Stimulated activated CD4-positive, alpha-beta T cell treated with anti-CD3 and anti-CD28 coated beads, Interleukin-1b, Interleukin-23, amount 100 ng/mL, for 4 hours (primary cell): ENCODE data around the gene CCDC57.
"Not testable (repeated sequence)": the region's sequence is repeated elsewhere in the genome, so short reads cannot be mapped to it uniquely, and the experiment has no call there.

Experiments
- DNase-seq, 2 donors: peaks; one replicate each; pipeline ENCODE4 v3.0.0-alpha.2; 2020; ENCODE audit warnings: low read depth in 2 of 2

CCDC57 gene

DNA sequence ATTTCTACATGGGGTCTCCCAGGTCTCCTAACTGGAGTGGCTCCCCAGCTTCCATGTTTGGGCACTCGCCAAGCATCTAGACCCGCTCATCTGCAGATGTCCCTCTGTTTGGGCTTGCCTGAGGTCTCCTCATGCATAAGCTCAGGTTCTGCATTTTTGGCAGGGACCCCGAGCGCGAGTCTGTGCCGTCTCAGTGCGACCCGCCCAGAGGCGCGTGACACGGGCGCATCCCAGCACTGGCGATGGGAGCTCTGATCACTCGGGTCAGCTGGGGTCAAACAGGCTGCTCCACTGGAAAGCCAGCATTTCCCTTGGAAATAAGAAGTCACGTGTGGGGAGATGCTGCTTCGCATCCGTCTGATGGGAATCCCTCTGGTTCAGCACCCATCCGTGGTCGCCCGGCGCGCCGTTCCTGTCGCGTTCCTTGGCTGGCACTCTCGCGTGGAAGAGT is 57.7 kb downstream of the CCDC57 start:
- no peak for DNase-seq

DNA sequence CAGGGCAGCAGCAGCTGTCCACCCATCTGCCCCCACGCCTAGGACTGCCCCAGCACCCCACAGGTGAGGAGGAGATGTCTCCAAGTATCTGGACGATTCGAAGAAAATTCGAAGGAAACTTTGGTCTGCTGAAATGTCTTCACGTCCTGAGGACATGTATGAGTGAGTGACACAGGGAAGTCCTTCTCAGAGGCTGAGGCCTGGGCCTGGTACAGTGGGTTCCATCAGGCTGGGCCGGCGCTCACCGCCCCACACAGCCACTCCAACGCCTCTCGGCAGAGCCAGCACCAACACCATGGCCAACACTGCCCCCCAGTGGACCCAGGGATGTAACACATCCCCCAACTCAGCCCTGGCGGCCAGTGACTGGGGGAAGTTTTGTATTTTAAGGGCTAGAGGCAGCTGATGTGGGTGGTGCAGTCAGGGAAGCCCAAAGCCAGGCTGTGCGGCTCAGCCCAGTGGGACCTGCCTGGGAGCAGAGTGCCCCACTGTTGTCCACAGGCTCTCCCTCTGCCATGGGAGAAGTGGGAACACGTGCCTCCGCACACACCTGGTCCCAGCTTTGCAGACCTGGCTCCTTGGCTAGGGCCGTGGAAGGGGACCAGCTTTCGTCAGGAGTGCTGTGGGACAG is 58.8 kb downstream of the CCDC57 start:
- DNase-seq: peak; percentile 78 to 79

DNA sequence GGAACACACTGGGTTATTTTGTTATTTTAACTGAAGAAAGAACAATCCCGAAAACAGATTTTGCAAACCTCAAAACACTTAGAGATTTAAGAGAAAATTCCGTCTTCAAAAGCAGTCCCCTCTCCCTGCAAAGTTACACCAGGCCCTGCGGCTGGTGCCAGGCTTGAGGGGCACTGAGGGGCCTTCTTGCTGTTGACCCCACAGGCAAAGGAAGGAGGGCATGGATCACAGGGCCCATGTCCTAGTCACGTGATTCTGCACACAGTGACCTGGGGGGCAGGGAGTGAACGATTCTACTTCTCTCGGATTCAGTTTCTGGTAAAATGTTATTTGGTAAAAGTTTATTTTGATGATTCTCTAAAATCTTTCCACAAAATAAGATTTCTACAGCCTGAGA is 59.3 kb downstream of the CCDC57 start:
- no peak for DNase-seq

DNA sequence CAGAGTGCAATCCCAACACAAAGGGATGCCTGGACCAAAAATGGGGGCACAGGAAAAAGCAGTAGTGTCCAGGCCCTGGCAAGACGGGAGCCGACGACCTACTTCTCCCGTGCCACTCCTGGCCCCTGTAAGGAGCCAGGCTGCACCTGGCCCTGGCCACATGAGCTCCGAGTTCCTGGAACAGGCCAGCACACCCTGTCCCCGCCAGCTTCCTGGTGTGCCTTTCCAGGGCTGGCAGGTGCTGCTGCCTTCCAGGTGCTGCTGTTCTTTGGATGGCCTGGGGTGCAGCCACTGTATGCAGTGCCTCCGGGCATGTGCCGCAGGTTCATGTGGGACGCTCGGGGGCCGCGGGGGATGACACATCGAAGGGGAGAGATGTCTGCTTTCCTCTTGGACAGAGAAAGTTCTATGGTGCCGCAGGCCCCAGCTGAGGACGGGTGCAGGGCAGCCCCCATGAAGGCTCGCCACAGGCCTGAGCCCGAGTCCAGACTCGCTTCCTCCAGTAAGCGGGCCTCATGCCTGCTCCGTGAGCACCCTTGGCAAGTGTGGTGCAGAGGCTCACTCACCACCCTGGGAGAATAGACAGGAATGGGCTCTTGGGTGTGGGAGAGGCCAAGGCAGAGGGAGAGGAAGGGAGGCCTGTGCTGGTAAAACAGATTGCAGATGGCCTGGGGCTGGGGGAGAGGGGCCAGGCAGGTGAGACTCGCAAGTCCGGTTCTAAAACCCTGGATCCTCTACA is 59.9 kb downstream of the CCDC57 start:
- DNase-seq: no peak

DNA sequence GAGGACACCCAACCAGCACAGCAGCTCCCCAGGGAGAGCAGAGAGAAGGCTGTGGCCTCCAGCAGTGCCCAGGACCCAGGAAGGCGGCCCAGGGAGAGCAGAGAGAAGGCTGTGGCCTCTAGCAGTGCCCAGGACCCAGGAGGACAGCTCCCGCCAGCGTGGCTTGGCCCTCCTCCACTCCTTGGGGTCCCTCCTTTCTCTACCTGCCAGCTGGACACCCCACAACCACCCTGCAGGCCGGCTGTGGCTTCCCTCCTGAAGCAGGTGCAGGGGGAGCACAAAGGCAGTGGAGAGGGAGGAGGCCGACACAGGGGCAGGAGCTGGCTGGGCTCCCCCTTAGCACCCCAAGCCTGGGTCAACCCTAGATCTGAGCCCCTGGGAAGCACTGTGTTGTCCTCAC is 60.5 kb downstream of the CCDC57 start:
- no peak for DNase-seq

DNA sequence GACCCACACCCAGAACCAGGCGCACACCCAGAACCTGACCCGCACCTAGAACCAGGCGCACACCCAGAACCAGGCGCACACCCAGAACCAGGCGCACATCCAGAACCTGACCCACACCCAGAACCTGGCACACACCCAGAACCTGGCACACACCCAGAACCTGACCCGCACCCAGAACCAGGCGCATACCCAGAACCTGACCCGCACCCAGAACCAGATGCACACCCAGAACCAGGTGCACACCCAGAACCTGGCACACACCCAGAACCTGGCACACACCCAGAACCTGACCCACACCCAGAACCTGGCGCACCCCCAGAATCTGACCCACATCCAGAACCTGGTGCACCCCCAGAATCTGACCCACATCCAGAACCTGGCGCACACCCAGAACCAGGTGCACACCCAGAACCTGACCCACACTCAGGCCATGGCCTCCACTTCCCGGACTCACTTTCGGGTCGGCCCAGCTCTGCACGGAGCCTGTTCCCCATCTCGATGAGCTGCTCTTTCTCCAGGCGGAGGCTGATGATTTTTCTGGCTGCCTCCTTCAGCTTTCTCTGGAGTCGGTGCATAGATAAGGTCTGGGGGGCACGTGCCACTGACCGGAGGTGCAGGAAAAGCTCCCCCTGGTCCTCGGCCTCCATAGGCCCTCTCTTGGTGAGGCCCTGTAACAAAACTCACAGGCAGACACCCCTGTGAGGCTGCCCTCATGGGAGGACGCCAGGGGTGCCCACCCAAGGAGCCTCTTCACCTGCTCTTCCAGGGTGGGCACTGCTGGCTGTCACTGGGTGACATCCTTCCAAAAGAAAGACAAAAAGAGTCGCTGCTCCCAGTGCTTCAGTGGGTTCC is 61.3 kb downstream of the CCDC57 start:
- no peak for DNase-seq

DNA sequence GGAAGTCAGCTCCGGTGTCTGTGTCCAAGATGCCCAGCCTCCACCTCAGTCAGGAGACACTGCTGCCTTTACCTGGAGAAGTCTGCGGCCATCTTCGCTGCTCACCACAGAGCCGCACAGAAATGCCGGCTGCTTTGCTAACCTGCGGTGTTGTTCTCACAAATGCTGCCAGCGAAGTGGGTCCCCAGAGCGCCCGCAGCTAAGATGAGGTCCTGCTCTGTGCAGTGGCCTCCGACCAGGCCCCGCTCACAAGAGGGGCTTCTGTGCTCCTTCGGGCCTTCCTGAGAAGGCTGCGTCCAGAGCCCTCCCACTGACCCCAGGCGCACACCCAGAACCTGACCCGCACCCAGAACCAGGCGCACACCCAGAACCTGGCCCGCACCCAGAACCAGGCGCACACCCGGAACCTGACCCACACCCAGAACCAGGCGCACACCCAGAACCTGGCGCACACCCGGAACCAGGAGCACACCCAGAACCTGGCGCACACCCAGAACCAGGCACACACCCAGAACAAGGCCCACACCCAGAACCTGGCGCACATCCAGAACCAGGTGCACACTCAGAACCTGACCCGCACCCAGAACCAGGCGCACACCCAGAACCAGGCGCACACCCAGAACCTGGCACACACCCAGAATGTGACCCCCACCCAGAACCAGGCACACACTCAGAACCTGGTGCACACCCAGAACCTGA is 63.1 kb downstream of the CCDC57 start:
- no peak for DNase-seq

DNA sequence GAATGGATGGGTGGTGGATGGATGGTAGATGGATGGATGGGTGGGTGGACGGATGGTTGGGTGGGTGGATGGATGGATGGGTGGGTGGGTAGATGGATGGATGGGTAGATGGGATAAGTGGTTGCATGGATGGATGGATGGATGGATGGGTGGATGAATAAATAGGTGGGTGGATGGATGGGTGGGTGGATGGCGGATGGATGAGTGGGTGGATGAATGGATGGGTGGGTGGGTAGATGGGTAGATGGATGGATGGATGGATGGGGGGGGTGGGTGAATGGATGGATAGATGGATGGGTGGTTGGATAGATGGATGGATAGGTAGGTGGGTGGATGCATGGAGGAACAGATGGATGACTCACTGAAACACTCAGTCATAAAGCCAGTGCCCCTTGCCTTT is 63.6 kb downstream of the CCDC57 start:
- no peak for DNase-seq

DNA sequence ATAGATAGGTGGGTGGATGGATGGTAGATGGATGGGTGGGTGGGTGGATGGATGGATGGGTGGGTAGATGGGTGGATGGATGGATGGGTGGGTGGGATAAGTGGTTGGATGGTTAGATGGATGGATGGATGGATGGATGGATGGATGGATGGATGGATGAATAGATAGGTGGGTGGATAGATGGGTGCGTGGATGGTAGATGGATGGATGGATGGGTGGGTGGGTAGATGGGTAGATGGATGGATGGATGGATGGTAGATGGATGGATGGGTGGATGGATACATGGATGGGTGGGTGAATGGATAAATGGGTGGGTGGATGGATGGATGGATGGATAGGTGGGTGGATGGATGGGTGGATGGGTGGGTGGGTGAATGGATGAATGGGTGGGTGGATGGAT is 64.6 kb downstream of the CCDC57 start:
- no peak for DNase-seq

DNA sequence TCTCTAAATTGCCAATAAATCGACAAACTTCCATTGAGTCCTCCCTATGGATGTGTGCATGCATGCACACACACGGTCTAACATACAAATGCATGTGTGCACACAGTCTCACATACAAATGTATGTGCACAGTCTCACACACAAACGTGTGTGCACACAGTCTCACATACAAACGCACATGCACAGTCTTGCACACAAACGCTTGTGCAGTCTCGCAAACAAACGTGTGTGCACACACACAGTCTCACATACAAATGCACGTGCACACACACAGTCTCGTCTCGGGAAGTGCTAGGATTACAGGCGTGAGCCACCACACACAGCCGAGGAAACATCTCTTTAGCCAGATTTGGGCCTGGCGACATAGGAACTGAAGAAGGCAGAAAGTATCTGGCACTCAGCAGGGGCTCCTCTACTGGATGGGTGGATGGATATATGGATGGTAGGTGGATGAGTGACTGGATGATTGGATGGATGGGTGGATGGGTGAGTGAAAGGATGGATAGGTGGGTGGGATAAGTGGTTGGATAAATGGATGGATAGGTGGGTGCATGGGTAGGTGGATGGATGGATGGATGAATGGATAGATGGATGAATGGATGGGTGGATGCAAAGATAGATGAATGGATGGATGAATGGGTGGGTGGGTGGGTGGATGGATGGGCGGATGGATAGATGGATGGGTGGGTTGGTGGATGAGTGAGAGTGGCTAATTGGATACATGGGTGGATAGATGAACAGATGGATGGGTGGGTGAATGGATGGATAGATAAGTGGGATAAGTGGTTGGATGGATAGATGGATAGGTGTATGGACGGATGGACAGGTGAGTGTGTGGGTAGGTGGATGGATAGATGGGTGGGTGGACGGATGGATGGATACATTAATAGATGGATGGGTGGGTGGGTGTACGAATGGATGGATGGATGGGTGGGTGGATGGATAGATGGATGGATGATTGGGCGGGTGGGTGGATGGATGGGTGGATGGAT is 65.7 kb downstream of the CCDC57 start:
- DNase-seq: no peak

DNA sequence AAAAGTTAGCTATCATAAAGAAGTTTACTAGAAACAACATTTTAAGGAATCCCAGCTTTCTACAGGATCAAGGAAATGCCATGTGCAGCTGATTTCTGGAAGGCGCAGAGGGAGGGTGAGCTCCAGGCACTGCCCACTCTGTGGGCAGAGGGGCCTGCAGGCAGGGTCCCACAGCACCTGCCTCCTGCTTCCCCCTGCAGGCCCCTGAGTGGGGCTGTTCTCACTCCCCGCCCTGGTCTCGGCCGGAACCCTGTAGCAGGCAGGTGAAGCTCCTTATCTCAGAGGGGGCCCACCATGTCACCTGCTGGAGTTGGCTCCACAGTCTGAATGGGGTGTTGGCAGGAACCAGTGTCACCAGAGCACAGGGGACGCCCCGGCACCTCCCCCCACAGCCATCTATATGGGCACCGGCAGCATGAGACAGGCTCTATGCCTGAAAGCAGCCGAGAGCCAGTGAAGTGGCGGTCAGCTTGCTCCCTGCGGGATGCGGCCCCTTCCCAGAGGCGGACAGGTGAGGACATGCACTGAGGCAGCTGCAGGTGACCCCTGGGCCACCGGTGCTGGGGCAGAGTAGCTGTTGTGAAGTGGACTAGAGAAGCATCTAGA is 67.0 kb downstream of the CCDC57 start:
- no peak for DNase-seq

DNA sequence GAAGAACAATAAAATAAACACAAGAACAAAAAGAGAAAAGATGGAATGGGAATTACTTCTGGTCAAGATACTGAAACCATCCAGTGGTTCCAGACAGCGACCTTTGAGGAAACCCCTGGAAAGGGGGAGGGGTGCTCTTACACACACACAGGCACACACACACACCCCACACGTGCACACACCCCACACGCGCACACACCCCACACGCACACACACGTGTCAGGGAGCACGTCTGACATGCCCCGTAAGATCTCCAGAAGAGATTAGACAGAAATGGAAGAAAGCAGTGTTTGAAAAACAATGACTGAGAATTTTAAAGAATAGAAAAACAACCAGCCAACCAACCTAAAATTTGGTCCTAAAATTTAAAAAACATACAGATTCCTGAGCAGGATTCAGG is 69.3 kb downstream of the CCDC57 start:
- no peak for DNase-seq

DNA sequence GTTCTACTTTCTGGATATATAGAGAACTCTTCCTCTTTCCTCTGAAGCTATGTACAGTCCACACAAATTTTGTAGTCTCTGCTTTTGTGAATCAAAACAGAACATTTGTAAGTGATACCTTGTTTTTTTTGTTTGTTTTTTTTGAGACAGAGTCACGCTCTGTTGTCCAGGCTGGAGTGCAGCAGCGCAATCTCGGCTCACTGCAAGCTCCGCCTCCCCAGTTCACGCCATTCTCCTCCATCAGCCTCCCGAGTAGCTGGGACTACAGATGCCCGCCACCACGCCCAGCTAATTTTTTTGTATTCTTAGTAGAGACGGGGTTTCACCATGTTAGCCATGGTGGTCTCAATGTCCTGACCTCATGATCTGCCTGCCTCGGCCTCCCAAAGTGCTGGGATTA is 72.7 kb downstream of the CCDC57 start:
- not testable (repeated sequence) for DNase-seq

DNA sequence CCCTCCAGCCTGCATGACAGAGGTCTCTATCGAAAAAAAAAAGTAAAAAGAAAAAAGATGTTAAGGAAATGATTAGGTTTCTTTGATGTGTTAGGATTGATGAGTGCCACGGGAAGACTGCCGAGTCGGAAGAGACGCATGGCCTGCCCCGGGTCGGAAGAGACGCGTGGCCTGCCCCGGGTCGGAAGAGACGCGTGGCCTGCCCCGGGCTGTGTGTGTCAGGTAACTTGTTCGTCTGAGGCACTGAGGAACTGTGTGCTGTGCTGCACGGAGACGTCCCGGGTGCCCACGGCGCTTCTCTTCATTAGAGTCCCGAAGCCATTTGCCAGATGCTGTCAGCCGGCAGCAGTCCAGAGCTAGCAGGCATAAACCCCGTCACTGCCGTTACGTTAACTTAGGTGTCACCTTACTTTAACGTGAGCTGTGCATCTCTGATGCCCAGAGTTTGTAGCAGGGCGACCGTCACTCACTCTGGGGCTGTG is 74.1 kb downstream of the CCDC57 start:
- DNase-seq: no peak

DNA sequence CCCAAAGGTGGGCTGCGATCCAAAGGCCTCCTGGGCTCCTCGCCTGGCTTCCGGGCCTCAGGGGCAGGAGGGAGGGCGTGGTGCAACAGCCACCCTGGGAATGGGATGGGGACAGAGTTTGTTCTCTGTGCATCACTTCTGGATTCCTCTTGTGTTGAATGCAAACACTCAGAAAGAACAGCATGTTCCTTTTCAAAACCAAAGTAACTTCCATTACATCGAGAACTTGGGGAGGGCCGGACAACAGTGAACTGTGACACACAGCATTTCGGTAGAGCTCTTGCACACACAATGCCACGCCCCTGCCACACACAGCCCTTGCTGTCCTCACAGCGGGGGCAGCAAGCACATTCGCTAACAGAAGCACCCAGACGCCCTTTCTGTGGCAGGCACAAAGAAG is 78.5 kb downstream of the CCDC57 start:
- DNase-seq: no peak

DNA sequence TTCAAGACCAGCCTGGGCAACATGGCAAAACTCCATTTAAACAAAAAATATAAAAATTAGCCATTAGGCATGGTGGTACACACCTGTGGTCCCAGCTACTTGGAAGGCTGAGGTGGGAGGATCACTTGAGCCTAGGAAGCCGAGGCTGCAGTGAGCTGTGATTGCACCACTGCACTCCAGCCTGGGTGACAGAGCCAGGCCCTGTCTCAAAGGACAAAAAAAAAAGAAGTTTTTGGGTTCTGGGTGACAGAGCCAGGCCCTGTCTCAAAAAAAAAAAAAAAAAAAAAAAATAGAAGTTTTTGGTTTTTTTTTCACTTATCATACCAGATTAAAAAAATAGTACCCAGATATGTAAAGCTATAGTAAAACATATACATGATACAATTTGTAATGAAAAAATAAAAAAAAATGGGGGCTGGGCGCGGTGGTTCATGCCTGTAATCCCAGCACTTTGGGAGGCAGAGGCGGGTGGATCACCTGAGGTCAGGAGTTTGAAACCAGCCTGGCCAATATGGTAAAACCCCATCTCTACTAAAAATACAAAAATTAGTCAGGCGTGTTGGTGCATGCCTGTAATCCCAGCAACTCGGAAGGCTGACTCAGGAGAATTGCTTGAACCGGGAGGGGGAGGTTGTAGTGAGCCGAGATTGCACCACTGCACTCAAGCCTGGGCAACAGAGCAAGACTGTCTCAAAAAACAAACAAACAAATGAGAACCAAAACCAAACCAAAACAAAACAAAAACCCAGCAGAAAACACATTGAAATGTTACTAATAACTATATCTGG is 79.3 kb downstream of the CCDC57 start:
- DNase-seq: not testable (repeated sequence)

DNA sequence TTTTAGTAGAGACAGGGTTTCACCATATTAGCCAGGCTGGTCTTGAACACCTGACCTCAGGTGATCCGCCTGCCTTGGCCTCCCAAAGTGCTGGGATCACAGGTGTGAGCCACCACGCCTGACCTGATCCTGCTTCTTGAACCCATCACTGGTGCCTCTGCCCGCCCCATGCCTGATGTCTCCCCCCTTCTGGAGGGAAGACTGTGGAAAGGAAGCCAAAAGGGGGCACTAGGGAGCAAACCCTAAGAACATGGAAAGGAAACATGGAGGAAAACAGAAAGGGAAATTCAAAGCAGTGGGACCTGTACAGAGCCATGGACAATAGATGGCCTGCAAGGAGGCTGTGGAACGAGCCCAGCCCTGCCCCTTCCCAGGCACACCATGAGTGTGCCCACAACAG is 83.5 kb downstream of the CCDC57 start:
- no peak for DNase-seq

DNA sequence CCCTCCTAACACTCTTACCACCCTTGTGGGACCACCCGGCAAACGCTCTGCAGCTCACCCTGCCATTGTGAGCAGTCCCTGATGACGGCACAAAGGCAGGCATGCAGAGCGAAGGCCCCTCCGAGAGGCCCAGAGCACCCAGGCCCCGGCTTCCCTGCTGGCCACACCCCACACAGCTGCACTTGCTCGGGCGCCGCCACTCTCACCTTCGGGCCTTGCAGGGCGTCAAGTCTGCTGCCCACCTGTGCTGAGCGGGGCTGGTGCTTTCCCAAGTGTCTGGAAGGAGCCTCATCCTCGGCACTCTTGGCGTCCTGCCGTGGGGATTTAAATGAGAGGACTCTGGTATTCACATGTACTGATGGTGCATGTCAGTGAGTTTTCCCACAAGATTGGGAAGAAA is 84.4 kb downstream of the CCDC57 start:
- DNase-seq: no peak

DNA sequence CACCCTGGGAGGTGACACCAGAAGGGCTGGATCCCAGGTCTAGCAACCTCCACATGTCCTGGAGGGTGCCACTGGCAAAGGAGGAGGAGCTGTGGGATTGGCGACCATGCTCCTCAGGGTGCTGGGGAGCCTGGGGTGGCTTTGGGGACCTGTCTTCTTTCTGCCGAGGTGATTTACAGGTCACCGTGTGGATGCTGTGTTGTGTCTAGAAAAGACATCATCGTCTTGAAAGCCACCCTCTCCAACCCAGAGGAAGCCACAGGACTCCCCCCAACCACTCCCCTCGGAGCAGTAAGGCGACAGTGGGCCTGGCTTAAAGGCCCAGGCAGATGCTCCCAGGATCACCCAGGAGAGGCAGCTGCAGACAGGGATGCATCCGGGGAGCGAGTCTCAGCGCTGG is 84.9 kb downstream of the CCDC57 start:
- no peak for DNase-seq

DNA sequence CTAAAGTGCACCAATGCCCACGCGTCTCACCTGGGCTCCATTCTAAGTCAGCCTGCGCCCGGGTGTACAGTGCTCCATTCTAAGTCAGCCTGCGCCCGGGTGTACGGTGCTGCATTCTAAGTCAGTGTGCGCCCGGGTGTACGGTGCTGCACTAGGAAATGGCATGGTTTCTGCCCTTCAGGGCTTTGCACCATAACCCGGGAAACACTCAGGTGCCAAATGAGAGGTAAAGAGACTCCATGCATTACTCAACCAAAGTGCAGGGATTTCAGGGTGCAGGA is 85.4 kb downstream of the CCDC57 start:
- DNase-seq: no peak
